WTC11 (cell line): ENCODE measurements around the gene CBLL2. TPM values are rescaled to one million over a fixed set of nuclear protein-coding genes. Genes with fewer than 3 reads are reported as not detected.

Experiments
- ATAC-seq: fragments of 200-7000 bp; cut with Tn5 transposase; 2 replicates; pipeline ENCODE4 v1.10.0; 2021; ENCODE audit warnings: mild to moderate bottlenecking, moderate library complexity
- CTCF ChIA-PET: fragments of 300-600 bp; sonication (Branson Sonifier 250); formaldehyde crosslinking; loops from one replicate; lab custom pipeline; 2021; ENCODE audit warnings: antibody characterized with exemption; lab: Charles Lee
- POLR2A ChIA-PET: fragments of 350-600 bp; sonication (Branson Sonifier 250); formaldehyde crosslinking; loops from one replicate; lab custom pipeline; 2021; ENCODE audit warnings: antibody characterized with exemption; lab: Charles Lee
- DNase-seq: peaks from one replicate; pipeline ENCODE4 v3.0.0; 2021; ENCODE audit warnings: low spot score
- H3K27ac Mint-ChIP-seq: 2 replicates; pipeline ENCODE4 v1.8.0; 2021; ENCODE audit warnings: mixed read lengths
- H3K27me3 Mint-ChIP-seq: 2 replicates; pipeline ENCODE4 v1.8.0; 2021; ENCODE audit warnings: low read depth, mild to moderate bottlenecking, moderate library complexity, mixed read lengths
- H3K36me3 Mint-ChIP-seq: 2 replicates; pipeline ENCODE4 v1.8.0; 2021; ENCODE audit warnings: mixed read lengths
- H3K4me1 Mint-ChIP-seq: 2 replicates; pipeline ENCODE4 v1.8.0; 2022; ENCODE audit warnings: mixed read lengths
- H3K4me3 Mint-ChIP-seq: 2 replicates; pipeline ENCODE4 v1.8.0; 2021; ENCODE audit warnings: mild to moderate bottlenecking, moderate library complexity, mixed read lengths
- H3K9me3 Mint-ChIP-seq: 2 replicates; pipeline ENCODE4 v1.8.0; 2021; ENCODE audit warnings: mixed read lengths
- AR ChIP-seq: fragments of 250-450 bp; sonication (Bioruptor Pico); IDR thresholded peaks from 2 replicates; pipeline ENCODE4 v1.9.0; 2021; ENCODE audit warnings: mild to moderate bottlenecking
- ARID4B ChIP-seq: sonication (generic); formaldehyde crosslinking; IDR thresholded peaks from 2 replicates; pipeline ENCODE4 v1.8.0; 2023; ENCODE audit warnings: missing genetic modification reagents, mild to moderate bottlenecking, borderline replicate concordance
- E2F4 ChIP-seq: sonication (generic); formaldehyde crosslinking; IDR thresholded peaks from 2 replicates; pipeline ENCODE4 v1.8.1; 2022; ENCODE audit warnings: low read depth, mild to moderate bottlenecking, moderate library complexity, missing genetic modification reagents, borderline replicate concordance
- ESRRA ChIP-seq: sonication (generic); formaldehyde crosslinking; IDR thresholded peaks from 2 replicates; pipeline ENCODE4 v1.8.1; 2022; ENCODE audit warnings: mild to moderate bottlenecking, missing genetic modification reagents, borderline replicate concordance
- FOXP1 ChIP-seq: sonication (generic); formaldehyde crosslinking; IDR thresholded peaks from 2 replicates; pipeline ENCODE4 v1.8.0; 2022; ENCODE audit warnings: missing genetic modification reagents, mild to moderate bottlenecking, moderate library complexity, borderline replicate concordance
- GABPB1 ChIP-seq: sonication (generic); formaldehyde crosslinking; IDR thresholded peaks from 2 replicates; pipeline ENCODE4 v1.8.1; 2023; ENCODE audit warnings: mild to moderate bottlenecking, missing genetic modification reagents
- IRF1 ChIP-seq: sonication (generic); formaldehyde crosslinking; IDR thresholded peaks from 2 replicates; pipeline ENCODE4 v1.8.0; 2023; ENCODE audit warnings: missing genetic modification reagents
- IRF2 ChIP-seq: sonication (generic); formaldehyde crosslinking; IDR thresholded peaks from 2 replicates; pipeline ENCODE4 v1.8.0; 2022; ENCODE audit warnings: low read depth, missing genetic modification reagents, borderline replicate concordance
- JUN ChIP-seq: sonication (generic); formaldehyde crosslinking; IDR thresholded peaks from 2 replicates; pipeline ENCODE4 v1.8.0; 2023; ENCODE audit warnings: mild to moderate bottlenecking, missing genetic modification reagents
- MAX ChIP-seq: sonication (generic); formaldehyde crosslinking; IDR thresholded peaks from 2 replicates; pipeline ENCODE4 v1.8.0; 2022; ENCODE audit warnings: mild to moderate bottlenecking, missing genetic modification reagents
- MYBL2 ChIP-seq: sonication (generic); formaldehyde crosslinking; IDR thresholded peaks from 2 replicates; pipeline ENCODE4 v1.8.1; 2023; ENCODE audit warnings: mild to moderate bottlenecking, moderate library complexity, missing genetic modification reagents
- PRRX2 ChIP-seq: fragments of 250-450 bp; sonication (Bioruptor Pico); IDR thresholded peaks from 2 replicates; pipeline ENCODE4 v1.8.0; 2021; ENCODE audit warnings: mild to moderate bottlenecking
- RELA ChIP-seq: sonication (generic); formaldehyde crosslinking; IDR thresholded peaks from 2 replicates; pipeline ENCODE4 v1.8.1; 2022; ENCODE audit warnings: missing genetic modification reagents, mild to moderate bottlenecking, borderline replicate concordance
- SMAD3 ChIP-seq: sonication (generic); formaldehyde crosslinking; IDR thresholded peaks from 2 replicates; pipeline ENCODE4 v1.8.0; 2022; ENCODE audit warnings: missing genetic modification reagents, mild to moderate bottlenecking, borderline replicate concordance
- SOX15 ChIP-seq: fragments of 250-450 bp; sonication (Bioruptor Pico); IDR thresholded peaks from 2 replicates; pipeline ENCODE4 v1.9.0; 2021; ENCODE audit warnings: mild to moderate bottlenecking
- TEAD4 ChIP-seq: sonication (generic); formaldehyde crosslinking; IDR thresholded peaks from 2 replicates; pipeline ENCODE4 v1.8.0; 2022; ENCODE audit warnings: mild to moderate bottlenecking, missing genetic modification reagents
- ZNF219 ChIP-seq: sonication (generic); formaldehyde crosslinking; IDR thresholded peaks from 2 replicates; pipeline ENCODE4 v1.8.0; 2023; ENCODE audit warnings: missing genetic modification reagents, mild to moderate bottlenecking, borderline replicate concordance
- ZNF281 ChIP-seq: sonication (generic); formaldehyde crosslinking; IDR thresholded peaks from 2 replicates; pipeline ENCODE4 v1.8.0; 2023; ENCODE audit warnings: mild to moderate bottlenecking, missing genetic modification reagents
- ZNF532 ChIP-seq: fragments of 250-450 bp; sonication (Bioruptor Pico); IDR thresholded peaks from 2 replicates; pipeline ENCODE4 v1.9.0; 2021; ENCODE audit warnings: mild to moderate bottlenecking, borderline replicate concordance
- total RNA-seq: library from RNA; stranded (reverse); gene quantifications from 3 replicates; pipeline ENCODE4 v1.2.3, GENCODE V29; 2021

Gene CBLL2
- total RNA-seq, 1 experiment from 2014 or later = not detected

- H3K4me3 Mint-ChIP-seq = no peak overlapping the region
- H3K9me3 Mint-ChIP-seq = no peaks in the 10 kb centered on the region
- DNase-seq = no peak
- H3K4me1 Mint-ChIP-seq = peaks cover 21% of the 10 kb centered on the region
- TF ChIP-seq MAX (CRISPR knock-in tag) (no peak), IRF2 (CRISPR knock-in tag) (no peak), MYBL2 (no peak), ZNF281 (CRISPR knock-in tag) (no peak), IRF1 (no peak), ESRRA (no peak), SMAD3 (CRISPR knock-in tag) (no peak), TEAD4 (CRISPR knock-in tag) (no peak)
- ChIA-PET POLR2A (no interaction called here), CTCF (no interaction called here)
- H3K27me3 Mint-ChIP-seq = no peaks in the 10 kb centered on the region
- no peak for ATAC-seq
- no peak overlapping the region for H3K27ac Mint-ChIP-seq
- no peaks in the 10 kb centered on the region for H3K36me3 Mint-ChIP-seq
Measured at GRCh38 chrX:22300130-22300529, 27.4 kb downstream of the CBLL2 start.

- Mint-ChIP-seq H3K4me1 (peaks cover 20% of the 10 kb centered on the region), H3K27ac (no peak overlapping the region), H3K27me3 (no peaks in the 10 kb centered on the region), H3K36me3 (no peaks in the 10 kb centered on the region), H3K4me3 (no peak overlapping the region), H3K9me3 (no peaks in the 10 kb centered on the region)
- no peak for ATAC-seq
- POLR2A ChIA-PET = no interaction called here
- CTCF ChIA-PET = no interaction called here
- no peak for DNase-seq
- TF ChIP-seq ARID4B (CRISPR knock-in tag) (no peak), AR (CRISPR knock-in tag) (no peak), GABPB1 (no peak), JUN (no peak), FOXP1 (no peak), RELA (no peak), PRRX2 (no peak), E2F4 (CRISPR knock-in tag) (no peak), ZNF532 (CRISPR knock-in tag) (no peak), SOX15 (CRISPR knock-in tag) (no peak), ZNF219 (CRISPR knock-in tag) (no peak)
Measured at GRCh38 chrX:22310779-22311178, 38.1 kb downstream of the CBLL2 start.
